GM19240 (cell line): ENCODE results near the gene FXYD3.

Experiments used
- DNase-seq: peaks from one replicate; pipeline ENCODE4 v3.0.0; 2011; ENCODE audit warnings: low spot score; ENCODE audit not compliant: insufficient read length

Gene FXYD3

DNA sequence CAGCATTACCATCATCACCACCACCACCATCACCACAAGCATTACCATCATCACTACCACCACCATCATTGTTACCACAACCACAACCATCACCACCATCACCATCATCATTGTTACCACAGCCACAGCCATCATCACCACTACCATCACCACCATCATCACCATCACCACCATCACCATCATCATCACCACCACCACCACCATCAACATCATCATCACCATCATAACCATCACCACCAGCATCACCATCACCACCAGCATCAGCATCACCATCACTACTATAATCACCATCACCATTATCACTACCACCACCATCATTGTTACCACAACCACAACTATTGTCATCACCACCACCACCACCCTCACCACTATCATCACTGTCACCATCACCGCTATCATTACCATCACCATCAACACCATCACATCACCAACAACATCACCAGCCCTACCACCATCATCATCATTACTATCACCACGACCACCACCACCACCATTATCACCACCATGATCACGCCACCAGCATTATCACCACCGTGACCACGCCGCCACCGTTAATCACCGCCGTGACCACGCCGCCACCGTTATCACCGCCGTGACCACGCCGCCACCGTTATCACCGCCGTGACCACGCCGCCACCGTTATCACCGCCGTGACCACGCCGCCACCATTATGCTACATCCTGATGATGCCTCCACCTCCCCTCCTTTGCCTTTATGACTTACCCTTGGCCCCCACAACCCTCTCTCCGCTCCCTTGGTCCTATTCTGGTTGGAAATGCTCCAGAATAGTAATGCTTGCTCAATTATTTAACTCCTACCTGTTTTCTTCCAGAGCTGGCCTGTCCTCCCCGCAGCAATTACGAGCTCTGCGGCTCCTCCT is 10.0 kb upstream of the FXYD3 start:
- DNase-seq = no peak

- DNase-seq = no peak
Observed at GRCh38 chr19:35106291-35106583, 9.4 kb upstream of the FXYD3 start.

DNA sequence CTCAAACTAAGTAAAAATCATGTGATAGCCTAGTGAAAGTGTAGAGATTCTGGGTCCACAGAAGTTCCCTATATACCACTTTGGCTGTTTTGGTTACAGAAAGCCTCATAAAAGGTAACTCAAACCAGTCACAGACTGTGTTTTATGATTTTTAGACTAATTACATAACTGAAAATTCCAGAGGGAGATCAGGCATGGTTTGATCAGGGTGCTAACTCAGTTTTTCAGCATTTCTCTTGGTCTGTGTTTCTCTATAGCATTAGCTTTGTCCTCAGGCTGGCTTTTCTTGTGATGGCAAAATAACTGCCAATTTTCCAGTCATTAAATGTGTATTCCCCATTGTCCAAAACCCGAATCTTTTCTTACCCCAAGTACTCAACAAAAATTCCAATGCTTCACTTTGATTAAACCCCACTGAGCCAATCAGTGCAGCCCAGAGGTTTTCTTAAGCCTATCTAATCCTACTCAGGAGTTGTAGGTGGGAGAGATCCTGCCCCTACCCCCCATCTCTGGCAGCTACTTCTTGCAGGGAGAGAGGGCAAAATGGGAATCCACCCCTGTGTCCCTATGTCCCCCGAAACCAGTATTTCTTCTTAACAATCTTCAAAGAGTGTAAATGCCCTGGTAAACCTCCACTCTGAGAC is 8.6 kb upstream of the FXYD3 start:
- DNase-seq = no peak

DNA sequence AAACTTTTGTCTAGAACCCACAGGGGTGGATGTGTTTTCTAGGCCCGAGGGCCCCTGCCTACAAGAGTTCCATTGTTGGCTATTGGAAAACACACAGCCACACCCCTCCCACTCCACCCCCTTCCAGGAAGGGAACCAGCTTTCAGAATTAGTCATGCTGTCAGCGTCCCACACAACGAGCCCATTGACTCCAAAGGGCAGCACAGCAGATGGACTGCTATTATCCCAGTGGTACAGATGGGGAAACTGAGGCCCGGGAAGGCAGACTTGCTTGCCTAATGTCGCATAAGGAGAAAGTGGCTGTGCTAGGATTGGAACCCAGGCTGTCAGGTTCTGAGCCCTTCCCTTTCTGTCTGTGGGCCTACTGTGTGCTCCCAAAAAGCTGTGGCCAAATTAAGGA is 8.1 kb upstream of the FXYD3 start:
- no peak for DNase-seq

- no peak for DNase-seq
Observed at GRCh38 chr19:35108730-35109129, 6.9 kb upstream of the FXYD3 start.

GRCh38 chr19:35109395-35110112 is 6.1 kb upstream of the FXYD3 start:
- DNase-seq = no peak

- no peak for DNase-seq
Observed at GRCh38 chr19:35110974-35111373, 4.6 kb upstream of the FXYD3 start.

- no peak for DNase-seq
Observed at GRCh38 chr19:35112995-35113688, 2.5 kb upstream of the FXYD3 start.

DNA sequence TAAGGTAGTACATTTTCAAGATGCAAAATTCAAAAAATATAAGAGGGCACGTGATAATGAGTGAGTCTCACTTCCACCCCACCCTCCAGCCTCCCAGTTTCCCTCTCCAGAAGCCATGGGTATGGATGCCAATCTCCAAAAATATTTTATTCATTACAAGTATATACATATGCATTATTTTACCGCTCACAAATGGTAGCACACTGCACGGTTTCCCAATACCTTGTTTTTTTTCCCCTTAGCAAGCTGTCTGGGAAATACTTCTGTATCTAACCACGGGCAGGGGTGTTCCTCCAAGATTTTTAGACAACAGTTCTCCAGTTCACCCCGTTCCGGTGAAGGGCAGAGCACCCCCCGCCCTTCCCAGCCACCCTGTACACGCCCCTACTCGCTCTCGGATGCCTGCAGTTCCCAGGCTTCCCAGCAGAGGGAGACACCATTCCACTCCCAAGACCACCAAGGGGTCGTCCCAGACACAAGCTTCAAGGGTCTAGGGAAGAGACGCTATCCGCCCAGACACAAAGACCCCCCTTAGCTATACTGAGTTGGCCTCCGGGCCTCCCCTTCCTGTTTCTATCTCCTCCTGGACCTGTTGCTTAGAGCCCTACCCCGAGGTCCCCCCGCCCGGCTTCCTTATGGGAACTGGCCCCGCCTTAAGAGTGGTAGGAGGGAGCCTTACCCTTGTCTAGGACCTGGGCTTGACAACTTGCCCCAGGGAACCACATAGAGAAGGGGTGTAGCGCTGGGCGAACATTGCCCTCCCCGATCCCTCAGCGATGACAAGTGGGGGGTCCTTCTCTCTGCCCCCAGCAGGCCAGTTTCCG is 1.1 kb upstream of the FXYD3 start:
- DNase-seq = peak; percentile 84

DNA sequence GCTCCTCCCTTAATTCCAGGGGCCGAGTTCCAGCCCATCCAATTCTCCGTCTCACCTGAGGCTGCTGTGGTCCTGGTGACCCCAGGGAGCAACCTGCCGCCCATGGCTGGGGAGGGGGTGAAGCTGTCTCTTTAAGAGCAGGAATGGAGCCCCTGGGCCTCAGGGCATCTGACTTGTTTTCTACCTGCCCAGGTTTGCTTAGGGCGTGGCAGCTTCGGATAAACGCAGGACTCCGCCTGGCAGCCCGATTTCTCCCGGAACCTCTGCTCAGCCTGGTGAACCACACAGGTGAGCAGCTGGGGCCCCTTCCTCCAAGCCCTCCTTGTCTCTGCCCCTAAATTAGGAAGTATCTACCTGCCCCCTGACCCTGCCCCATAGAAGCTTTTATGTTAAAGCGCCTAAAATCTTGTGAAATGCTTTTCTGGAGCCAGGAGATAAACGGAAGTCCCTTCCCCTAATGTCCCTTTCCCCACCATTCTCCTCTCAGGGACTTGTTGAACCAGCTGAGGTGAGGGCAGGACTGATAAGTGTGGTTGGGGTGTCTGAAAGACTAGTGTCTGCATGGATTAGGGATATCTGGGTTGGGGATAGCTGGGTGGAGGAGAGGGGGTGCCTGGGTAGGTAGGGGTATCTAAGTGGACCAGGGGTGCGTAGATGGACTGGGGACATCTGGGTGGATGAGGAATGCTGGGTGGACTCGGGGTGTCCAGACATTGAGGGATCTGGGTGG is 614 bp downstream of the FXYD3 start:
- DNase-seq = no peak

DNA sequence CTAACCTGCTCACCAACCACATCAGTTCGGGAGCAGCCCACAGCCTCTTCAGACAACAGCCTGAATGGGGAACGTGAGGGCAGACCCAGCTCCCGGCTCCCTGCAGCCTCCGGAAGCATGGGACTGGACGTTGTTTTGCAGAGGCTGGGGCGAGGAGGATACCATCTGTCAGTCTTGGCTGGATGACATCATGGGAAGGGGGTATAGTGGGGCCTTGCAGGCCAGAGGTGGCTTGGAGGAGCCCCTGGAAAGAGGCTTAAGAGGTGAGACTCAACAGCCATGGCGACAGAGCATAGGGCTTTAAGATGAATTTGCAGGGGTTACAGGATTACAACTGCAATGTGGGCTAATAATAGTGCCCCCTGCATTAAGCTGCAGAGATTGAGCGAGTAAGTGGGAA is 1.5 kb downstream of the FXYD3 start:
- DNase-seq = no peak

DNA sequence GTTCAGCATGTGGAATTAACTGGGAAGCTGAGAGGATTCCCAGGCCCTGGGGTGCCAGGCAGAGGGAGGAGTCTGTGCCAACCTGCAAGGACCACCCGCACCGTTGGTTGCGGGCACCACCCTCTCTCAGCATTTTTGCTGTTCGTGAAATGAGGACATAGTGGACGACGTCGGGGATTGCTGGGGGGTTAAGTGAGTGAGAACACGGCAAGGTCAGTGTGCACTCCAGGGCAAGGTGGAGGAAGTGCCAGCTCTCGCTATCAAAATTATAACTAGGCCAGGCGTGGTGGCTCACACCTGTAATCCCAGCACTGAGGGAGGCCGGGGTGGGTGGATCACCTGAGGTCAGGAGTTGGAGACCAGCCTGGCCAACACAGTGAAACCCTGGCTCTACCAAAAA is 2.2 kb downstream of the FXYD3 start:
- DNase-seq = no peak

DNA sequence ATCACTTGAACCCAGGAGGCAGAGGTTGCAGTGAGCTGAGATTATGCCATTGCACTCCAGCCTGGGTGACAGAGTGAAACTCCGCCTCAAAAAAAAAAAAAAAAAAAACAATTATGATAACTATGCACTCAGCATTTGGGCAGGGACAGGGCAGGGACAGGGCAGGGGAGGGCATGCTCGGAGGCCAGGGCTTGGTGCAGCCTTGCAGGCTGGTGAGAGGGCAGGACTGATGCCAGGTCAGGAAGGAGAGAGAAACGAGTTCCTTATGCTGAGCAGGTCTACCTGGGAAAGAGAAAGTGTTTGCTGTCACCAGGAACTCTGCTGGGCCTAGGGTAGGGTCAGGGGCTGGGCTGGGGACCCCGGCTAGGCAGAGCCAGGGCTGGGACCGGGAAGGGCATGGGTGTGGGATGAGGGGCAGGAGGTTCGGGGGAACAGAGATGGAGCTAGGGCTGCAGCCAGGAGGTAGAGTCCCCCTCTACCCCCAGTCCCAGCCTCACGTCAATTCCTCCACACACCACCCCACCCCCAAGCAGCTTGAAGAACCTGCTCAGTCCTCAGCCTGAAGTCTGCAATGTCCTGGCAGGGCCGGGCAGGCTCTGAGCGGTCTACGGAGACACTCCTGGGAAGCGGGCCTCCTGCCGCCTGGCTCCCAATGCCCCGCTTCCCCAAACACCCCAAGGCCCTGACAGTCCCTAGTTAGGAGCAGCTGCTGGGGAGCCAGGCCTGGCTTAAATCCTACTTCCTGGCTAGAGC is 2.8 kb downstream of the FXYD3 start:
- no peak for DNase-seq

DNA sequence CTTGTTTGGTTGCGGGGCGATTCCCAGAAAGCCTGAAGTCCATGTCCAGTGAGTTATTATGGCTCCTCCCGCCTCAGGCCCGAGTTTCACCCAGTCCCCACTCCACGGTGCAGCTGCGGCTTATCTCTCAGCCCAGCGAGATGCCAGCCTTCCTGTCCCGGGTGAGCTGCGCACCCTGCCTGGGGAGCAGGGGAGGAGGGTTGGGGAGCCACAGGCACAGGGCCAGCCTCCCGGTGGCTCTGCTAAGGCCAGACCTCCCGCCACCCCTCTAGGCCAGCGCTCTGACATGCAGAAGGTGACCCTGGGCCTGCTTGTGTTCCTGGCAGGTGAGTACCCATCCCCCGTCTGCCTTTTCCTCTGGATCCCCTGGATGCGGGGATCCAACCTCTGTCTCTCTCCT is 3.5 kb downstream of the FXYD3 start:
- DNase-seq = no peak

- DNase-seq = no peak
Observed at GRCh38 chr19:35119578-35120155, 4.0 kb downstream of the FXYD3 start.

GRCh38 chr19:35120492-35120891 is 4.9 kb downstream of the FXYD3 start:
- DNase-seq = no peak

- no peak for DNase-seq
Observed at GRCh38 chr19:35120898-35121297, 5.3 kb downstream of the FXYD3 start.

GRCh38 chr19:35122687-35123551 is 7.3 kb downstream of the FXYD3 start:
- no peak for DNase-seq
